ENCODE results near the gene BAHD1.

The BAHD1 gene

DNA sequence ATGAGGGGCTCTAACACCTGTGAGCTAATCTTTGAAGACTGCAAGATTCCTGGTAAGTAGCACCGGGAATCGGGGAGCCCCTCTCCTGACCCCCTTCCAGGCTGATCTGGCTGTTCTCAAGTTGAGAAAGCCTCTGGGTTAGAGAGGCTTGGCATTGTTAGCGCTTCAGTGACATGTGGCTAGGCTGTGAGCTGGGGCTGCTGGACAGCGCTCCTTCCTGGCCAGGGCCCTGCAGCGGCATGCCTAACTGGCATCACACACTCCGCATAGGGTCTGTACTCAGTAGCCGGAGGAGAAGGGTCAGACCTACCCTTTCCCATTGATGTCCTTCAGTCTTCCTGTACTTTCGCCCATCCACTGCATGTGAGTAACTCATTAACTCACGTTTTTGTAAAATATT lies 27.7 kb upstream of the BAHD1 start:
- H3K9ac ChIP-seq (ENCODE audit: low read depth, low read length), result no peak overlapping the region
- peaks cover 62% of the 10 kb centered on the region for H3K36me3 ChIP-seq (ENCODE audit: control insufficient read depth, insufficient read depth, low read length)
- no peaks in the 10 kb centered on the region for H3K27me3 ChIP-seq (ENCODE audit: control insufficient read depth, insufficient read depth, low read length)
- no peak overlapping the region for H3K4me3 ChIP-seq (ENCODE audit: low read depth, low read length)
- no peaks in the 10 kb centered on the region for H3K9me3 ChIP-seq (ENCODE audit: control insufficient read depth, insufficient read depth, low read length)
- no peaks in the 10 kb centered on the region for H3K4me1 ChIP-seq (ENCODE audit: control insufficient read depth, insufficient read depth, low read length)

GRCh38 chr15:40414816-40415215 lies 25.9 kb upstream of the BAHD1 start:
- no peak overlapping the region for H3K9ac ChIP-seq (ENCODE audit: low read depth, low read length)
- no peaks in the 10 kb centered on the region for H3K27me3 ChIP-seq (ENCODE audit: control insufficient read depth, insufficient read depth, low read length)
- no peaks in the 10 kb centered on the region for H3K9me3 ChIP-seq (ENCODE audit: control insufficient read depth, insufficient read depth, low read length)
- no peaks in the 10 kb centered on the region for H3K4me1 ChIP-seq (ENCODE audit: control insufficient read depth, insufficient read depth, low read length)
- no peak overlapping the region for H3K4me3 ChIP-seq (ENCODE audit: low read depth, low read length)
- peaks cover 58% of the 10 kb centered on the region for H3K36me3 ChIP-seq (ENCODE audit: control insufficient read depth, insufficient read depth, low read length)

DNA sequence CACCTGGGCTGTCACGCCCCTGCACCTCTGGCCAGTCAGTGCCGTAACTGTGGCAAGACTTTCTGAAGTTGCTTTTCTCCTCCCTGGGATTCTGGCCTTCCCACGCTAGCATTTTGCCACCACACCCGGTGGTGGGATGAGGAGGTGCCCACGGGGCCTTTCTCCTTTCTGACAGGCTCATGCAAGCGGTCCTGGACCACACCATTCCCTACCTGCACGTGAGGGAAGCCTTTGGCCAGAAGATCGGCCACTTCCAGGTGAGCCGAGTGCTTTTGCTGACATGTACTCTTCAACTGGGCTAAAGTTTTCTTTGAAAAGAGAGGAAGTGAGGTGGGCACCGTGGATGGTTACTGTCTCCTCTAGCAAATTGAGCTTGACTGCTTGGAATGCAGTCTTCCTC lies 25.5 kb upstream of the BAHD1 start:
- Histone ChIP-seq H3K4me1 (ENCODE audit: control insufficient read depth, insufficient read depth, low read length) (no peaks in the 10 kb centered on the region), H3K9ac (ENCODE audit: low read depth, low read length) (no peak overlapping the region), H3K27me3 (ENCODE audit: control insufficient read depth, insufficient read depth, low read length) (no peaks in the 10 kb centered on the region), H3K4me3 (ENCODE audit: low read depth, low read length) (no peak overlapping the region), H3K36me3 (ENCODE audit: control insufficient read depth, insufficient read depth, low read length) (peaks cover 55% of the 10 kb centered on the region), H3K9me3 (ENCODE audit: control insufficient read depth, insufficient read depth, low read length) (no peaks in the 10 kb centered on the region)

DNA sequence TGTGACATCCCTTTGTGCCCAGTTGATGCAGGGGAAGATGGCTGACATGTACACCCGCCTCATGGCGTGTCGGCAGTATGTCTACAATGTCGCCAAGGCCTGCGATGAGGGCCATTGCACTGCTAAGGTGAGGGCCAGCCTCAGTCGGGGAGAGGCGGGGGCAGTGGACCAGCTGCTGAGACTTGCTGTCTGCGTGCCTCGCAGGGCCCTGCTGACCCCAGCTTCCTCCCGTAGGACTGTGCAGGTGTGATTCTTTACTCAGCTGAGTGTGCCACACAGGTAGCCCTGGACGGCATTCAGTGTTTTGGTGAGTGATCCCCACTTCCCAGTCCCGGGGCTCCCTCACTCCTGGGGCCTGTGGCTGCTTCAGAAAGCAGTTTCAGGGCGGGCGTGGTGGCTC lies 24.7 kb upstream of the BAHD1 start:
- no peak overlapping the region for H3K4me3 ChIP-seq (ENCODE audit: low read depth, low read length)
- H3K9me3 ChIP-seq (ENCODE audit: control insufficient read depth, insufficient read depth, low read length), result no peaks in the 10 kb centered on the region
- H3K36me3 ChIP-seq (ENCODE audit: control insufficient read depth, insufficient read depth, low read length), result peaks cover 47% of the 10 kb centered on the region
- H3K27me3 ChIP-seq (ENCODE audit: control insufficient read depth, insufficient read depth, low read length), result no peaks in the 10 kb centered on the region
- H3K4me1 ChIP-seq (ENCODE audit: control insufficient read depth, insufficient read depth, low read length), result no peaks in the 10 kb centered on the region
- H3K9ac ChIP-seq (ENCODE audit: low read depth, low read length), result no peak overlapping the region

- H3K36me3 ChIP-seq (ENCODE audit: control insufficient read depth, insufficient read depth, low read length), result peaks cover 29% of the 10 kb centered on the region
- peaks cover 7% of the 10 kb centered on the region for H3K4me1 ChIP-seq (ENCODE audit: control insufficient read depth, insufficient read depth, low read length)
- H3K27me3 ChIP-seq (ENCODE audit: control insufficient read depth, insufficient read depth, low read length), result no peaks in the 10 kb centered on the region
- no peaks in the 10 kb centered on the region for H3K9me3 ChIP-seq (ENCODE audit: control insufficient read depth, insufficient read depth, low read length)
- no peak overlapping the region for H3K4me3 ChIP-seq (ENCODE audit: low read depth, low read length)
- no peak overlapping the region for H3K9ac ChIP-seq (ENCODE audit: low read depth, low read length)
These were observed 22.6 kb upstream of the BAHD1 start for GRCh38 chr15:40418126-40418525.

GRCh38 chr15:40420071-40420713 lies 20.6 kb upstream of the BAHD1 start:
- Histone ChIP-seq H3K36me3 (ENCODE audit: control insufficient read depth, insufficient read depth, low read length) (peaks cover 22% of the 10 kb centered on the region), H3K4me3 (ENCODE audit: low read depth, low read length) (no peak overlapping the region), H3K9me3 (ENCODE audit: control insufficient read depth, insufficient read depth, low read length) (no peaks in the 10 kb centered on the region), H3K27me3 (ENCODE audit: control insufficient read depth, insufficient read depth, low read length) (no peaks in the 10 kb centered on the region), H3K9ac (ENCODE audit: low read depth, low read length) (no peak overlapping the region), H3K4me1 (ENCODE audit: control insufficient read depth, insufficient read depth, low read length) (peaks cover 7% of the 10 kb centered on the region)

DNA sequence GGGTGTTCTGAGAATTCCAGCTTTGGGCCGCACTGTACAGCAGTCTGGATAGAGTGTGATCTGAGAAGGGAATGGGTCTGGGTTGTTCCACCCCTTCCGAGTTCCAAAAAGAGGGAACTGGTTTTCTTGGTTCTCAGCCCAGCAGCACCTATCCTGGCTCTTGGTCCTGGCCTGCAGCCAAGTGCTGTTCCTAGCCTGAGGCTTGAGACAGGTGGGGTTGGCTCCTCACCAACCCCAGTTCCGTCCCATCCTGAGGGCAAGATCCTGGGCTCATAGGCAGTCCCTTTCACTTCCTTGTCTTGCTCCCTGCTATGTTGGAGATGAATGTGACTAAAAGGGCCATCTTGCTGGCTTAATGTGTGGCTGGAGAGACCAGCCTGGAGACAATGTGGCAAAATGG lies 20.0 kb upstream of the BAHD1 start:
- Histone ChIP-seq H3K36me3 (ENCODE audit: control insufficient read depth, insufficient read depth, low read length) (peaks cover 16% of the 10 kb centered on the region), H3K4me3 (ENCODE audit: low read depth, low read length) (no peak overlapping the region), H3K9ac (ENCODE audit: low read depth, low read length) (no peak overlapping the region), H3K27me3 (ENCODE audit: control insufficient read depth, insufficient read depth, low read length) (no peaks in the 10 kb centered on the region), H3K9me3 (ENCODE audit: control insufficient read depth, insufficient read depth, low read length) (no peaks in the 10 kb centered on the region), H3K4me1 (ENCODE audit: control insufficient read depth, insufficient read depth, low read length) (peaks cover 7% of the 10 kb centered on the region)

GRCh38 chr15:40421246-40422157 lies 19.3 kb upstream of the BAHD1 start:
- no peak overlapping the region for H3K9ac ChIP-seq (ENCODE audit: low read depth, low read length)
- peak overlapping the region; percentile 46 for H3K4me3 ChIP-seq (ENCODE audit: low read depth, low read length)
- H3K36me3 ChIP-seq (ENCODE audit: control insufficient read depth, insufficient read depth, low read length), result peaks cover 9% of the 10 kb centered on the region
- H3K27me3 ChIP-seq (ENCODE audit: control insufficient read depth, insufficient read depth, low read length), result no peaks in the 10 kb centered on the region
- no peaks in the 10 kb centered on the region for H3K9me3 ChIP-seq (ENCODE audit: control insufficient read depth, insufficient read depth, low read length)
- H3K4me1 ChIP-seq (ENCODE audit: control insufficient read depth, insufficient read depth, low read length), result peaks cover 7% of the 10 kb centered on the region

DNA sequence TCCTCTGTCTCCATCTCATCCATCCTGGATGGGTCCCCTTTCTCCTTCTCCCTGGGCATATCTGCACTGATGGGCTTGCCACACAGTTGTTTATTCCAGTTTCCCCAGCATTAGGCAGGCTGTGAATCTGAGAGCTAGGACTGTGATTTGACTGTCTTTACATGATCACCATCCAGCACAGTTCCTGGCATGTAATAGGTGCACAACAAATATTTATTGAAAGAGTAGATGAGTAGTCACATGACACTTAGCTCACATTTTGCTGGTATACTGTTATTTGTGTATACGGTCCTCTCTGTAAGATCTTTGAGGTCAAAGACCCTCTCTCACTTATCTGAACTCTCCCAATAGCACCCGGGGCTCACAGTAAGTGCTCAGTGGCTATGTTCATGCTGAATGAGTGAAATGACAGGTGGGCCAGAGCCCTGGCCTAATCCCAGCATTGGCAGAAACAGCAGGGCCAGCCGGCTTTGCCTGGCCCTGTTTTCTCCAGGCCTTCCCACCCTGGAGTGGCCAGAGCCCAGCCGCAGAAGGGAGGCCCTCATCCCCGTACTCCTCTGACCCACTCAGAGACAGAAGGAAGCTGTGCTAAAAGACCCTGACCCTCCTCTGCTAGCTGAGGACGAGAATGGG lies 16.2 kb upstream of the BAHD1 start:
- Histone ChIP-seq H3K9me3 (ENCODE audit: control insufficient read depth, insufficient read depth, low read length) (no peaks in the 10 kb centered on the region), H3K4me1 (ENCODE audit: control insufficient read depth, insufficient read depth, low read length) (peaks cover 7% of the 10 kb centered on the region), H3K36me3 (ENCODE audit: control insufficient read depth, insufficient read depth, low read length) (peaks cover 3% of the 10 kb centered on the region), H3K27me3 (ENCODE audit: control insufficient read depth, insufficient read depth, low read length) (no peaks in the 10 kb centered on the region), H3K9ac (ENCODE audit: low read depth, low read length) (no peak overlapping the region), H3K4me3 (ENCODE audit: low read depth, low read length) (no peak overlapping the region)

GRCh38 chr15:40425681-40426080 lies 15.1 kb upstream of the BAHD1 start:
- Histone ChIP-seq H3K4me3 (ENCODE audit: low read depth, low read length) (no peak overlapping the region), H3K4me1 (ENCODE audit: control insufficient read depth, insufficient read depth, low read length) (peaks cover 10% of the 10 kb centered on the region), H3K36me3 (ENCODE audit: control insufficient read depth, insufficient read depth, low read length) (peaks cover 3% of the 10 kb centered on the region), H3K27me3 (ENCODE audit: control insufficient read depth, insufficient read depth, low read length) (no peaks in the 10 kb centered on the region), H3K9me3 (ENCODE audit: control insufficient read depth, insufficient read depth, low read length) (no peaks in the 10 kb centered on the region), H3K9ac (ENCODE audit: low read depth, low read length) (no peak overlapping the region)

- Histone ChIP-seq H3K9ac (ENCODE audit: low read depth, low read length) (no peak overlapping the region), H3K36me3 (ENCODE audit: control insufficient read depth, insufficient read depth, low read length) (peaks cover 3% of the 10 kb centered on the region), H3K4me3 (ENCODE audit: low read depth, low read length) (no peak overlapping the region), H3K27me3 (ENCODE audit: control insufficient read depth, insufficient read depth, low read length) (no peaks in the 10 kb centered on the region), H3K9me3 (ENCODE audit: control insufficient read depth, insufficient read depth, low read length) (no peaks in the 10 kb centered on the region), H3K4me1 (ENCODE audit: control insufficient read depth, insufficient read depth, low read length) (peaks cover 3% of the 10 kb centered on the region)
These were observed 13.6 kb upstream of the BAHD1 start for GRCh38 chr15:40427188-40427587.
